ENCODE results near the gene CAPN7.

- TF ChIP-seq CTCF (IDR thresholded peaks at IDR 0.05 in 2 of 3, conservative IDR thresholded peaks at IDR 0.05 in 1 of 3; ENCODE audit: borderline replicate concordance in 1 of 3, insufficient read depth in 1 of 3, low read depth in 2 of 3, low read length in 2 of 3), result no peak
- TF ChIP-seq POLR2AphosphoS5 (IDR thresholded peaks at IDR 0.05; ENCODE audit: low read depth, low read length), result no peak
- no peak for TF ChIP-seq ZBTB33 (IDR thresholded peaks at IDR 0.05; ENCODE audit: extremely low read depth, insufficient replicate concordance, low read length)
- no peak for TF ChIP-seq ZNF274 (IDR thresholded peaks at IDR 0.05; ENCODE audit: low read depth, low read length)
- no peak for TF ChIP-seq CEBPB (IDR thresholded peaks at IDR 0.05; ENCODE audit: low read depth)
- TF ChIP-seq MAX (IDR thresholded peaks at IDR 0.05), result no peak
- TF ChIP-seq FOSL1 (IDR thresholded peaks at IDR 0.05; ENCODE audit: low read depth), result no peak
- TF ChIP-seq YY1 (IDR thresholded peaks at IDR 0.05; ENCODE audit: extremely low read depth, insufficient replicate concordance, low read depth, low read length), result no peak
Measured at GRCh38 chr3:15217841-15218267, 11.8 kb downstream of the CAPN7 start.
